Ovary (tissue), 9 donors: ENCODE results near the gene ZNF777. TPM values are rescaled to one million over a fixed set of nuclear protein-coding genes. Genes with fewer than 3 reads are reported as not detected.
A peak's percentile ranks its signal among the peaks of the same experiment; 100 is the strongest.
"Not testable (repeated sequence)": the region's sequence is repeated elsewhere in the genome, so short reads cannot be mapped to it uniquely, and the experiment has no call there.

ENCODE experiments used
- DNase-seq, 5 donors: peaks; one replicate each; pipeline ENCODE4 v3.0.0-alpha.2; 2019 to 2020
- H3K27ac ChIP-seq, 2 donors: fragments of 200-600 bp; one replicate each; pipeline versions ENCODE4 v1.5.1 to v1.8.0; 2019 to 2022
- H3K27me3 ChIP-seq: fragments of 200-600 bp; one replicate; pipeline ENCODE4 v1.8.0; 2022
- H3K36me3 ChIP-seq: fragments of 200-600 bp; sonication (generic); one replicate; pipeline ENCODE4 v1.5.1; 2019
- H3K4me1 ChIP-seq: one replicate; pipeline ENCODE4 v1.8.1; 2013; ENCODE audit warnings: mild to moderate bottlenecking, moderate library complexity; ENCODE audit not compliant: insufficient read depth
- H3K4me3 ChIP-seq: fragments of 200-600 bp; sonication (generic); one replicate; pipeline ENCODE4 v1.5.1; 2017
- H3K9me3 ChIP-seq, 2 donors: fragments of 200-600 bp in 1 of 2; sonication (generic) in 1 of 2; one replicate each; pipeline versions ENCODE4 v1.5.1 to v1.8.1; 2013 to 2019; ENCODE audit warnings: mild to moderate bottlenecking in 1 of 2, moderate library complexity in 1 of 2
- EP300 ChIP-seq: sonication (generic); formaldehyde crosslinking; IDR thresholded peaks from one replicate; pipeline ENCODE4 v1.6.1; 2017; ENCODE audit warnings: antibody characterized with exemption
- POLR2A ChIP-seq: fragments of 450-650 bp; IDR thresholded peaks from one replicate; pipeline ENCODE4 v1.6.1; 2017; ENCODE audit warnings: antibody characterized with exemption, mild to moderate bottlenecking, moderate library complexity
- WGBS, 3 donors: extraction: QIAGEN DNeasy Blood & Tissue Kit in 1 of 3; methylation state at CpG; one replicate each; pipeline versions ENCODE4 v1.1.5 to v1.1.7; 2013 to 2017; 5-methylcytosine and 5-hydroxymethylcytosine counted together
- intact Hi-C, 4 donors: fragments of 100-400 bp; cut with DNase I; formaldehyde crosslinking; loops; one replicate each; pipeline versions ENCODE4 v1.11.0 to v1.15.1; 2022 to 2023
- polyA plus RNA-seq, 2 donors: library from polyadenylated mRNA; stranded (reverse); fragments of 200-250 nt in 1 of 2; fragments of 350-450 nt in 1 of 2; fragmentation: Illumina TruSeq in 1 of 2; extraction: RNeasy Lipid Tissue Mini Kit (QIAGEN cat#74804) in 1 of 2; gene quantifications; one replicate each; pipeline ENCODE4 v1.2.3, GENCODE V29; 2013 to 2014
- total RNA-seq, 7 donors: library from RNA; depleted of rRNA in 2 of 7; stranded (reverse); fragments of >200 nt in 2 of 7; fragmentation: NEBNext Ultra II Directional in 3 of 7; extraction: Animal tissue kit (Norgen Biotek cat#: 25700) in 3 of 7; gene quantifications; one replicate each; pipeline versions ENCODE4 v1.1.0 to v1.2.4, GENCODE V29; 2016 to 2023
- TF ChIP-seq, protein P1 (sequence below), 3 donors: fragments of 450-650 bp in 2 of 3; fragments of 200-600 bp in 1 of 3; IDR thresholded peaks; one replicate each; pipeline versions ENCODE4 v1.5.1 to v1.8.0; 2016 to 2022; ENCODE audit warnings: antibody characterized with exemption in 3 of 3, mild to moderate bottlenecking in 1 of 3
- donor health status: DM: no; HTN: no; CAD: no; lungs with moderate emphysema.
- donor health status: DM: no; HTN: no; CAD: no.
- donor health status: Bipolar disorder and iron deficiency.
- donor health status: DM: yes; HTN: yes; CAD: no.
- donor health status: DM: no; HTN: no; CAD: no.
- donor health status: DM: yes; HTN: yes; CAD: no.

Gene ZNF777
- total and polyA plus RNA-seq, 9 donors, result 3.8 to 20.4 (median 13.8) TPM

DNA sequence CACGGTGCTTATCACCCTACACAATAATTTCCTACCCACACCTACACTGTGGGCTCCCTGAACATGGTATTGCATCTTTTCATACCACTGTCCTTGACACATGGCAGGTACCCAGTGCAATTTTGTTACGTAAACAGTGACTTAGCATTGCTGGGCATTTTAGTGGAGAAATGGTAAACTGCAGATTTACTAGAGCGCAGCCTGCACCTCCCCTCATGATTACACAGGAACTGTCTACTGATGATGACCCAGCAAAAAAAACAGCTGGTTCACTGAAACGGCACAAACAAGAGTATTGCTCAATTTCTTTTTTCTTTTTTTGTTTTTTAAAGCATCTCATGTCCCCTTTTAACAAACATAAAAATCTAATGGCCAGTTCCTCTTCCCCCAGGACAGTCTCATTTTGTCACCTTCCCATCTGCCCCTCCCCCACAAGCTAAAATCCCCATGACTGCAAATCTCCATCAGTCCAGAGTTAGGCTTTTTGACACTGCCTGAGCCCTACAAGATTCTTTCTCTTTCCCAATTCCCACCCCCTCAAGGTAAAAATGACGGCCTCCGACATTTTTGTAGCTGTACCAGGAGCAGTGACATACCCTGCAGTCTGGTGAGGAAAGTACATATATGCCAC, 34.0 kb upstream of the ZNF777 start:
- no peak for DNase-seq
- Histone ChIP-seq H3K27ac (peak overlapping the region in 1 of 2 donors; percentile 12), H3K4me3 (no peak overlapping the region), H3K4me1 (peaks cover 6% of the 10 kb centered on the region), H3K9me3 (no peaks in the 10 kb centered on the region), H3K27me3 (no peaks in the 10 kb centered on the region), H3K36me3 (no peaks in the 10 kb centered on the region)
- WGBS, 3 donors, result 66 to 74% (median 67%) methylated on average over 6 of the region's 6 CpGs
- intact Hi-C loops, result loop anchor here in 1 of 4 donors (5.0 kb wide), 1 partner anchor 342 kb away; the partner anchor contains the start of gene ZNF862
- TF ChIP-seq EP300 (no peak), POLR2A (no peak)
- TF ChIP-seq, protein P1, sequence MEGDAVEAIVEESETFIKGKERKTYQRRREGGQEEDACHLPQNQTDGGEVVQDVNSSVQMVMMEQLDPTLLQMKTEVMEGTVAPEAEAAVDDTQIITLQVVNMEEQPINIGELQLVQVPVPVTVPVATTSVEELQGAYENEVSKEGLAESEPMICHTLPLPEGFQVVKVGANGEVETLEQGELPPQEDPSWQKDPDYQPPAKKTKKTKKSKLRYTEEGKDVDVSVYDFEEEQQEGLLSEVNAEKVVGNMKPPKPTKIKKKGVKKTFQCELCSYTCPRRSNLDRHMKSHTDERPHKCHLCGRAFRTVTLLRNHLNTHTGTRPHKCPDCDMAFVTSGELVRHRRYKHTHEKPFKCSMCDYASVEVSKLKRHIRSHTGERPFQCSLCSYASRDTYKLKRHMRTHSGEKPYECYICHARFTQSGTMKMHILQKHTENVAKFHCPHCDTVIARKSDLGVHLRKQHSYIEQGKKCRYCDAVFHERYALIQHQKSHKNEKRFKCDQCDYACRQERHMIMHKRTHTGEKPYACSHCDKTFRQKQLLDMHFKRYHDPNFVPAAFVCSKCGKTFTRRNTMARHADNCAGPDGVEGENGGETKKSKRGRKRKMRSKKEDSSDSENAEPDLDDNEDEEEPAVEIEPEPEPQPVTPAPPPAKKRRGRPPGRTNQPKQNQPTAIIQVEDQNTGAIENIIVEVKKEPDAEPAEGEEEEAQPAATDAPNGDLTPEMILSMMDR (IDR thresholded peaks at IDR 0.05), result no peak

DNA sequence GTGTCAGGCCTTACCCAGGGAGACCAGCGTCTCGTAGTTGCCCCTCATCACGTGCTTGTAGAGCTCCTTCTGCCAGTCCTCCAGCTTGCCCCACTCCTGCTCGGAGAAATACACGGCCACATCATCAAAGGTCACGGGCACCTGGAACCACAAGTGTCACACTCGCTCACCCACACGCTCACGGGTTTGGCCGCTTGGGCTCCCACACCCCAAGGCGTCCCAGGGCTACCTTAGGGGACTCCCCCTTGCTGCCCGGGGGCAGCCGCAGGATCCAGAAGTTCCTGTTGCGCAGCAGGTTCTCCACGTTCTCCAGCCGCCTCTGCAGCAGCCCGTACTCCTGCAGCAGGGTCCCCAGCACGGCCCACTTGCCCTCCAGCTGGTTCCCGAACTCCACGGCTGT, 33.1 kb upstream of the ZNF777 start:
- WGBS, 3 donors, result 89 to 93% (median 90%) methylated on average over 18 to 20 of the region's 20 CpGs
- DNase-seq, result peak in 1 of 5 donors; percentile 21
- H3K36me3 ChIP-seq, H3K9me3 ChIP-seq, H3K27ac ChIP-seq, H3K27me3 ChIP-seq, H3K4me3 ChIP-seq, H3K4me1 ChIP-seq, intact Hi-C loops: not testable (repeated sequence)

DNA sequence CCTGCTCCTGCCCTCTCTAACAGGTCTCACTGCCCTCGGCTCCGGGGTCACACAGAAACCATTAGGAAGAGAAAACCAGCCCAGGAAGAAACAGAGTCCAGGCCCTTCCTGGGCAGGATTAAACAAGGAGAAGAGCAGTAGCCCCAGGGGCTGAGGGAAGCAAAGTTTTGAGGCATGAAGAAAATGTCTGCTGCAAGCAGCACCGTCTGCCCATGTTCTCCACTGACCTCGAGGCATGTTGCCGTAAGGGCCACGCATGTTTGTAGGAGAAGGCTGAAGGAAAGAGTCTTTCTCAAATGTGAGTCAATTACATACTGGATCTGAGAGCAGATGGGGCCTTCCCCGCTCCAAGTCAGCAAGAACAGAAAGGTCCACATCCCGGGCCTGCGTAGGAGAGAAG, 32.5 kb upstream of the ZNF777 start:
- H3K36me3 ChIP-seq, result no peaks in the 10 kb centered on the region
- H3K4me1 ChIP-seq, result peaks cover 6% of the 10 kb centered on the region
- TF ChIP-seq POLR2A (no peak), EP300 (no peak)
- TF ChIP-seq, protein P1 (IDR thresholded peaks at IDR 0.05), result no peak
- H3K4me3 ChIP-seq, result no peak overlapping the region
- intact Hi-C loops, result no loop called here
- no peaks in the 10 kb centered on the region for H3K9me3 ChIP-seq
- H3K27me3 ChIP-seq, result no peaks in the 10 kb centered on the region
- 95 to 97% (median 96%) methylated on average over 9 of the region's 9 CpGs for WGBS, 3 donors
- DNase-seq, result no peak
- no peak overlapping the region for H3K27ac ChIP-seq

DNA sequence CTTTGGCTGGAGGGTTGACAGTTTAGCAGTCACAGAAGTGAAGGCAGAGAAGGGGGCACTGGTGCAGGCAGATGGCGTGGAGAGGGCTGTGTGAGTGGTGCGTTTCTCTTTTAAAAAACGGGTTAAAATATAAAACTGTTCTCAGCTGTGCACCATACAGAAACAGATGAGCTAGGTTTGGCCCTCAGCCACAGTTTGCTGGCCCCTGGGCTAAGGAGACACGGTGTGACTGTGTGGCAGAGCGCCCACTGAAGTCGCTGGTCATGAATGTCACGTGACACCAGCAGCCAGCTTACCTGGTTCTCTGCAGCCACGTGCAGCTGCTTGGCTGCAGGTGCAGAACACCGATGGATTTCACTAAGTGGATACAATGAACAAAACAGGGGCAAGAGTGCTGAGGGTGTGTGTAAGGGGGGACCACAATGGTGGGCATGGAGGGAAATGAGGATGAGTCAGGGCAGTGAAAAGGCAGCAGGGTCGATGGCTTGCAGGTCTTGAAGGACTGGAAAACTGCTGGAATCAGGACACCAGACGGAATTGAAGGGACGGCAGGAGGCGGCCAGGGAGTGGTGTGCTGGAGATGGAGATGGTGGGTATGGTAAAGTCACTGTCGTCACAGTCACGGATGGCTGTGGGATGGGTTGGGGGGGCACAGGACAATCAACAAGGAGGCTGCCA, 29.4 kb upstream of the ZNF777 start:
- no peak overlapping the region for H3K27ac ChIP-seq
- TF ChIP-seq EP300 (no peak), POLR2A (no peak)
- TF ChIP-seq, protein P1 (IDR thresholded peaks at IDR 0.05), result no peak

More for the DNA sequence above, 29.4 kb upstream of the ZNF777 start:
- H3K4me3 ChIP-seq, result no peak overlapping the region
- H3K36me3 ChIP-seq, result no peaks in the 10 kb centered on the region
- H3K9me3 ChIP-seq, result no peaks in the 10 kb centered on the region
- H3K27me3 ChIP-seq, result no peaks in the 10 kb centered on the region
- intact Hi-C loops, result no loop called here
- peaks cover 3% of the 10 kb centered on the region for H3K4me1 ChIP-seq
- DNase-seq, result peak in 1 of 5 donors; percentile 15
- 86 to 89% (median 87%) methylated on average over 15 of the region's 15 CpGs for WGBS, 3 donors
